HUES48 (cell line): Measurements from ENCODE around the gene MCTP1.

ENCODE experiments used
- H3K27ac ChIP-seq: one replicate; pipeline ENCODE4 v1.7.0; 2013; ENCODE audit warnings: low read depth, low read length, inconsistent platforms
- H3K27me3 ChIP-seq: 2 replicates; pipeline ENCODE4 v1.6.1; 2013; ENCODE audit warnings: mild to moderate bottlenecking, low read length; ENCODE audit not compliant: control insufficient read depth, insufficient read depth
- H3K36me3 ChIP-seq: 2 replicates; pipeline ENCODE4 v1.6.1; 2013; ENCODE audit warnings: low read length; ENCODE audit not compliant: control insufficient read depth, insufficient read depth
- H3K4me1 ChIP-seq: 2 replicates; pipeline ENCODE4 v1.6.1; 2013; ENCODE audit warnings: mild to moderate bottlenecking, low read length; ENCODE audit not compliant: control insufficient read depth, insufficient read depth
- H3K4me3 ChIP-seq: 2 replicates; pipeline ENCODE4 v1.5.1; 2013; ENCODE audit warnings: mild to moderate bottlenecking, low read depth, low read length
- H3K9ac ChIP-seq: 2 replicates; pipeline ENCODE4 v1.6.1; 2013; ENCODE audit warnings: mild to moderate bottlenecking, low read depth, low read length, moderate library complexity
- H3K9me3 ChIP-seq: 2 replicates; pipeline ENCODE4 v1.6.1; 2013; ENCODE audit warnings: low read length; ENCODE audit not compliant: control insufficient read depth, insufficient read depth

Gene MCTP1

GRCh38 chr5:95251185-95251584, 33.7 kb downstream of the MCTP1 start:
- no peaks in the 10 kb centered on the region for H3K4me1 ChIP-seq
- no peaks in the 10 kb centered on the region for H3K9me3 ChIP-seq
- no peak overlapping the region for H3K9ac ChIP-seq
- H3K36me3 ChIP-seq: no peaks in the 10 kb centered on the region
- no peak overlapping the region for H3K27ac ChIP-seq
- no peak overlapping the region for H3K4me3 ChIP-seq
- no peaks in the 10 kb centered on the region for H3K27me3 ChIP-seq

GRCh38 chr5:95244479-95244878, 40.4 kb downstream of the MCTP1 start:
- Histone ChIP-seq H3K27me3 (no peaks in the 10 kb centered on the region), H3K9ac (no peak overlapping the region), H3K4me1 (no peaks in the 10 kb centered on the region), H3K27ac (no peak overlapping the region), H3K9me3 (no peaks in the 10 kb centered on the region), H3K4me3 (no peak overlapping the region), H3K36me3 (no peaks in the 10 kb centered on the region)

- H3K27ac ChIP-seq: no peak overlapping the region
- no peaks in the 10 kb centered on the region for H3K27me3 ChIP-seq
- no peaks in the 10 kb centered on the region for H3K36me3 ChIP-seq
- H3K4me3 ChIP-seq: no peak overlapping the region
- H3K4me1 ChIP-seq: no peaks in the 10 kb centered on the region
- no peaks in the 10 kb centered on the region for H3K9me3 ChIP-seq
- H3K9ac ChIP-seq: no peak overlapping the region
Observed at GRCh38 chr5:95241635-95242034, 43.3 kb downstream of the MCTP1 start.

GRCh38 chr5:95241161-95241560, 43.7 kb downstream of the MCTP1 start:
- Histone ChIP-seq H3K36me3 (no peaks in the 10 kb centered on the region), H3K9me3 (no peaks in the 10 kb centered on the region), H3K9ac (no peak overlapping the region), H3K4me3 (no peak overlapping the region), H3K27me3 (no peaks in the 10 kb centered on the region), H3K27ac (no peak overlapping the region), H3K4me1 (no peaks in the 10 kb centered on the region)

- Histone ChIP-seq H3K4me1 (no peaks in the 10 kb centered on the region), H3K27ac (no peak overlapping the region), H3K9me3 (no peaks in the 10 kb centered on the region), H3K27me3 (no peaks in the 10 kb centered on the region), H3K4me3 (no peak overlapping the region), H3K9ac (no peak overlapping the region), H3K36me3 (no peaks in the 10 kb centered on the region)
Observed at GRCh38 chr5:95238560-95239325, 46.2 kb downstream of the MCTP1 start.

GRCh38 chr5:95237324-95237723, 47.6 kb downstream of the MCTP1 start:
- Histone ChIP-seq H3K9ac (no peak overlapping the region), H3K4me1 (no peaks in the 10 kb centered on the region), H3K9me3 (no peaks in the 10 kb centered on the region), H3K27ac (no peak overlapping the region), H3K27me3 (no peaks in the 10 kb centered on the region), H3K36me3 (no peaks in the 10 kb centered on the region), H3K4me3 (no peak overlapping the region)

GRCh38 chr5:95235439-95235982, 49.4 kb downstream of the MCTP1 start:
- no peaks in the 10 kb centered on the region for H3K4me1 ChIP-seq
- H3K36me3 ChIP-seq: no peaks in the 10 kb centered on the region
- no peak overlapping the region for H3K9ac ChIP-seq
- H3K27me3 ChIP-seq: no peaks in the 10 kb centered on the region
- H3K4me3 ChIP-seq: no peak overlapping the region
- no peaks in the 10 kb centered on the region for H3K9me3 ChIP-seq
- no peak overlapping the region for H3K27ac ChIP-seq

GRCh38 chr5:95229646-95230045, 55.2 kb downstream of the MCTP1 start:
- Histone ChIP-seq H3K9ac (no peak overlapping the region), H3K4me3 (no peak overlapping the region), H3K9me3 (no peaks in the 10 kb centered on the region), H3K4me1 (no peaks in the 10 kb centered on the region), H3K27me3 (no peaks in the 10 kb centered on the region), H3K27ac (no peak overlapping the region), H3K36me3 (no peaks in the 10 kb centered on the region)

GRCh38 chr5:95224701-95225459, 60.0 kb downstream of the MCTP1 start:
- H3K27me3 ChIP-seq: no peaks in the 10 kb centered on the region

GRCh38 chr5:95223566-95224258, 61.2 kb downstream of the MCTP1 start:
- Histone ChIP-seq H3K27me3 (no peaks in the 10 kb centered on the region), H3K27ac (no peak overlapping the region), H3K4me3 (no peak overlapping the region), H3K9me3 (no peaks in the 10 kb centered on the region), H3K4me1 (peaks cover 18% of the 10 kb centered on the region), H3K9ac (no peak overlapping the region), H3K36me3 (no peaks in the 10 kb centered on the region)

More at GRCh38 chr5:95224701-95225459, 60.0 kb downstream of the MCTP1 start:
- H3K27ac ChIP-seq: no peak overlapping the region
- no peaks in the 10 kb centered on the region for H3K36me3 ChIP-seq
- H3K9ac ChIP-seq: no peak overlapping the region
- H3K4me1 ChIP-seq: peaks cover 11% of the 10 kb centered on the region
- H3K4me3 ChIP-seq: no peak overlapping the region
- no peaks in the 10 kb centered on the region for H3K9me3 ChIP-seq
